GM21723 (cell line): ENCODE measurements around the gene ME3.
"Not testable (repeated sequence)": the region's sequence is repeated elsewhere in the genome, so short reads cannot be mapped to it uniquely, and the experiment has no call there.

Experiments used
- ATAC-seq: cut with Tn5 transposase; IDR thresholded peaks from one replicate; pipeline ENCODE4 v1.9.1; 2021; ENCODE audit warnings: mild to moderate bottlenecking, moderate library complexity; ENCODE audit not compliant: unreplicated experiment

The ME3 gene

GRCh38 chr11:86565801-86566312, 106.6 kb downstream of the ME3 start:
- no peak for ATAC-seq

- ATAC-seq = no peak
These were observed 107.0 kb downstream of the ME3 start for GRCh38 chr11:86565388-86565787.

- not testable (repeated sequence) for ATAC-seq
These were observed 109.6 kb downstream of the ME3 start for GRCh38 chr11:86562842-86563241.

DNA sequence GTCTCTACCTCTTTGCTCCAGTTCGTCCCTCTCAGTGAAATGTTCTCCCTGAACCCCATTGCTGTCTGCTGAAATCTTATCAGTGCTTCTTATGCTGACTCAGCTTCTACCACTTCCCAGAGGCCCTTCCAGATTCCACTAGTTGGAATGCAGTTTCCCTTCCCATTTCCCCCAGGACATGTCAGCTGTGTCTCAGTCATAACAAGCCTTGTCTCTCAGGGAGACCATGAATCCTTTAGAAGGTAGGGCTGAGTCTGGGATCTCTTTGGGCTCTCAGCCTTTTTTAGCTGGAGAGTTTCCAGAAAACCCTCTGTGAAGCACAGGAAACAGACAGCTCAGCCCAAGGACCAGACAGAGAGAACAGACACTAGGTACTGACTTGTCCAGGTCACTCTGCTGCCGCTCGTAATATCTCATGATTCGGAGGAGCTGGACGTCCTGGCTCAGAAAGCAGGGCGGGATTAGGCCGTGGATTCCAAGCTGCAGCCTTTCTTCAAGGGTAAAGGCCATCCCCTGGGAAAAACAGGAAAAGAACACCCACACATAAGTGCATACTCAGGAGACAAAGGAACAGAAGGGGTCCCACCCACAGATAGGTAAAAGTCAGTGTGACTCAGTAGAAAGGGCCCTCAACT, 113.0 kb downstream of the ME3 start:
- no peak for ATAC-seq

DNA sequence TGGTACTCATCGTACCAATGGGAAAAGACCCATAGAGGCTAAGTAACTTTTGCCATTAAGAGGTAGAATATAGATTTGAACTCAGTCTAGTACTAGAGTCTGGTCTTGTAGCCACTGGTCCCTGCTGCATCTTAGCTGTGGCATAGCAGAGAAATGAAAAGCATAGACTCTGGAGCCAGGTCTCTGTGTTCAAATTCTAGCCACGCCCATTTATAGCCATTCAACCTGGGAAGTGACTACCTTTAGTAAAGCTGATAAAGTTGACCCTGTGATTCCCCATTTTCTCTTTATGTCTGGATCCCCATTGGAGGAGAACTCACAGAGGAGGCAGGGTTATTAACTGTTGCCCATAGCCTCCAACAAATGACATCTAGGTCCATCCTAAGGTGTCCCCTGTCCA, 113.6 kb downstream of the ME3 start:
- no peak for ATAC-seq

GRCh38 chr11:86558207-86558606, 114.2 kb downstream of the ME3 start:
- no peak for ATAC-seq

DNA sequence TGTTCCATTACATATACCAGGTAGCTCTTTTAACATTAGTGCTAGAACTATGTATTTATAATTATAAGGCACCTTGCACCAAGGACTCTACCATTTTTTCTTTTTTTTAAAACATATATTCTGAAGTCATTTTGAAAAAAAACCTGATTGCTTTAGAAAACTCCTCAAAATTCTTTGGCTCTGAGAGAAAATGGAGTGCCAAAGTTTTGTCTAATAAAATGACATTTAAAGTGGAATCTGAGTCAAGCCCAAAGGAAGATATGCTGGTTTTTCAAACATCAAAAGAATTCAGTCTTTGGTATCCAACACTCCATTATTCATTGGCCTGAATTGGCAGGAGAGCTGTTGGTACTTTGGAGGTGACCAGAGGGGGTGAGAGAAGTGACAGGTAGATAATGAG, 116.5 kb downstream of the ME3 start:
- ATAC-seq = no peak

DNA sequence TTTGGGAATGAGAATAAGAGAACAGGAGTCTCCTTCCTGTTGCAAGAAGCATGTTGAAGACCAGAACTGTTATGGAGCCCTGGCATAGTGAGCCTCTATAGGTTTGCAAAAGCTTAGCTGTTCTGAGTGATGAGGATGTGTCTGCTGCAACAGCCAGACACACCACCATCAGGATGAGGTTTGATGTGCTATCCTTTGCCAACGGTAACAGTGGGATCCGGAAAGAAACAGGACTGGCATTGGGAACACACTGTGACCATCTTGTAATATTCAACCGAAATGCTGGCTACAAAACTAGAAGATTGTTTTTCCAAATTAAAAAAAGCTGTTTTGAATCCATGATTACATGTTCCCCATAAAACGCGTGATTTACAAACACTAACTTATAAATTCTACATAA, 117.0 kb downstream of the ME3 start:
- ATAC-seq = no peak

DNA sequence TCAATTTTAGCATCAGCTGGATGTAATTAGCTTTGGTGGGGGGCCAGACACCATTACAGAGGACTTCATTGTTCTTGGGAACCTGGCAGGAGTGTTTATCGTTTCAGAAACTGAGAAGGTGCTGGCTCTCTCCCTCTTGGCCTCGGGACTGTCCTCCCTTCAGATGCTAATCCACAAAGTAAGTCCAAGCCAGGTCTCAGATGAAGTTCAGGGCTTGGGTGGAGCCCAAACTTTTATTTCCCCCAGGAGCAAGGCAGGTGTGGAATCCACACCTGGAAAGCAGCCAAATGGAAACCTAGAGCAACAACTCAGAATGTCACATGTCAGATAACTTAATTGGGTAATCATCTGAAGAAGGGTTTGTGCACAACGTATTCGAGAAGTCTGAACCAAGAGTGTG, 119.2 kb downstream of the ME3 start:
- no peak for ATAC-seq

GRCh38 chr11:86551288-86552092, 120.9 kb downstream of the ME3 start:
- ATAC-seq = no peak

- no peak for ATAC-seq
These were observed 121.7 kb downstream of the ME3 start for GRCh38 chr11:86550757-86551156.

DNA sequence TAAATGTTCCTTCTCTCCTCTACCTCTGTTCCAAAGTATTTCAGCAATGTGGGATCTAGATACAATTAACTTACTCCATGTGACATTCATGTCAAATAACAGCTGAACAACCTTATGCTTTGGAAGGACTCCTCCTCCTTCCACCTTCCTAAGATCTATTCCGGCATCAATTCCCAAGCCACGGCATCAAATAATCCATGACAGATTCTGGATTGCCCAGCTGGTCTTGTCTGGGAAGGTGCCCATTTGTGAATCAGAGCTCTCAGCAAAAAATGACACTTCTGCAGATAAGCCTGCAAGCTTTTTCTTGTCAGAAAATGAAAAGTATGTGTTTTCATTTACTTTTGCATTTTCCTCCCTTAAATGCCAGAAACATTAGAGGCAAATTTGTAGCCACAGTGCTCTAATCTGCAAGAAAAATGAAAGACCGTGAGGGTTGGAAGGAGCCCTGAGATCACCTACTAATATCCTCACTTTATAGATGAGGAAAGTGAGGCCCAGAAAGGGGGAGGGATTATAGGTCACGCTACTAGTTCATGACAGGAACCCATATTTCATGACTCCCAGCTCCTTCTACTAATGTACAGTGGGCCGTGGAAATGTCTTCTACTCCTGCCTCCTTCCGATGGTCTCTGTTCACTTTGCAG, 124.0 kb downstream of the ME3 start:
- no peak for ATAC-seq

DNA sequence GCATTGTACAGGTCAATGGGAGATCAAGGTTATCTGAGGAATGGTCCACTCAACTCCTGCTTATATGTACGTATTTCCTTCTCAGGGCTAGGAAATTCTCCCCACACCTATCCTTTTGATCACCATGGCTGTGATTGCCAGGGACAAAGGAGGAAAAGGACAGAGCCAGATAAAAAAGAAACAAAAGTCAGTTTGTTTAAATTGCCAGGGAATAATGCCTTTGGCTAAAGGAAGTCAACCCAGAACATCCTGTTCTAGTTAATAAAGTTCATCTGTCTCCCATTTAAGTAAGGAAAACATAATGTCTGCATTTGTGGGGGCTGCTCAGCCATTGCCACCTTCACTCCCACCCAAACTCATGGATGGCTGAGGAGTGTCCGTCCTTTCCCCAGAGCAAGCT, 124.7 kb downstream of the ME3 start:
- ATAC-seq = no peak

DNA sequence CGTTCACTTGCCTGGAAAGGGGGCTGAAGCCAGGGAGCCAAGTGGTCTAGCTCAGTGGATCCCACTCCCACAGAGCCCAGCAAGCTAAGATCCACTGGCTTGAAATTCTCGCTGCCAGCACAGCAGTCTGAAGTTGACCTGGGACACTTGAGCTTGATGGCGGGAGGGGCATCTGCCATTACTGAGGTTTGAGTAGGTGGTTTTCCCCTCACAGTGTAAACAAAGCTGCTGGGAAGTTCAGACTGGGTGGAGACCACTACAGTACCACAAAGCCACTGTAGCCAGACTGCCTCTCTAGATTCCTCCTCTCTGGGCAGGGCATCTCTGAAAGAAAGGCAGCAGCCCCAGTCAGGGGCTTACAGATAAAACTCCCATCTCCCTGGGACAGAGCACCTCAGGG, 131.1 kb downstream of the ME3 start:
- ATAC-seq = not testable (repeated sequence)

GRCh38 chr11:86538223-86538548, 134.2 kb downstream of the ME3 start:
- no peak for ATAC-seq

GRCh38 chr11:86537541-86538222, 134.7 kb downstream of the ME3 start:
- no peak for ATAC-seq

GRCh38 chr11:86535773-86536172, 136.6 kb downstream of the ME3 start:
- no peak for ATAC-seq

- ATAC-seq = no peak
These were observed 147.6 kb downstream of the ME3 start for GRCh38 chr11:86524620-86525352.

DNA sequence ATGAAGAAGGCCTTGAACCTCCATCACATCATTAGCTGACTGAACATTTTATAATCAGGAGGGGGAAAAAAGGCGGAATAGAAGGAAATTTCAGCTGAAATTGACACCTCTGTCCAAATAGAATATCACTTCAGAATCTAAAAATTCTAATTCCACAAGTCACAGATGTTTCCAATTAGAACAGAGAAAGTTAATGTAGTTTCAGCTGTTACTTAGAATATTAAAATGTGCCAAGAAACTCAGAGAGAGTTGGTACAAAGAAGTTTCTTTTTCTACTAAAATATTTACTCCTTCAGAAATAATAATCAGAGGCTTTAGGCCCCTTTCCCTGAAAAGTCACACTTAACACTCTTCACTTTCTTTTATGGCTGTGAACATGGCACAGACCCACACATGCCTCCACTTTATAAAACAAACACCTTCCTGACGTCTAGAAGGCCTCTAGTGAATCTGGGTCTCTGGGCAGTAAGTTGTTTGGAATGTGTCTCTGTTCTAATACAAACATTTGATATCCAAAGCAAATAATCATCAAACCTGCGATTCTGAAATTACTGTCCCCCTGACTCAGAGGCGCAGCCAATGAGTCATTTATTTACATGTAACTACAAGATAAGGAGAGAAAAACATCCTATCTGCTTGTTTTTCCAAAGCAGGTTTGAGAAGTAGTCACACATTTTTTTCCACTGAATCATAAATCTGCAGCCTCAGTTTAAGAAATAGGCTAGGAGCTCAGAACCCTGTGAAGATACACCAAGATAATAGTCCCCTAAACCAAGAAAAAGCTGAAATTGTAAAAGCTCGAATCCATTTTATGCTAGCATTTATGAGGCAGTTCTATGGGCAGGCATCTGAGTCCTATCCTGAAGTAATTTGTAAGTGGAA, 148.4 kb downstream of the ME3 start:
- no peak for ATAC-seq

GRCh38 chr11:86522512-86522911, 149.9 kb downstream of the ME3 start:
- not testable (repeated sequence) for ATAC-seq
